Pons (tissue), 1 donor: Measurements from ENCODE around the gene DDX3X.
"Not testable (repeated sequence)": the region's sequence is repeated elsewhere in the genome, so short reads cannot be mapped to it uniquely, and the experiment has no call there.

Source experiments
- DNase-seq: peaks from one replicate; pipeline ENCODE4 v3.0.0-alpha.2; 2016; ENCODE audit warnings: low spot score

The DDX3X gene

GRCh38 chrX:41333744-41334362 lies at the start of gene DDX3X:
TSS of gene DDX3X (plus strand) at chrX:41334162. CDS start at chrX:41334253, 91 bp downstream.
- peak; percentile 79 for DNase-seq

- not testable (repeated sequence) for DNase-seq
Measured at GRCh38 chrX:41285928-41286327, 48.0 kb upstream of the DDX3X start.

- DNase-seq: no peak
Measured at GRCh38 chrX:41288641-41289040, 45.3 kb upstream of the DDX3X start.

GRCh38 chrX:41289095-41289494 lies 44.9 kb upstream of the DDX3X start:
- DNase-seq: no peak

- DNase-seq: no peak
Measured at GRCh38 chrX:41291309-41291708, 42.7 kb upstream of the DDX3X start.

GRCh38 chrX:41293269-41293668 lies 40.7 kb upstream of the DDX3X start:
- no peak for DNase-seq

GRCh38 chrX:41300758-41301437 lies 33.1 kb upstream of the DDX3X start:
- DNase-seq: no peak

GRCh38 chrX:41301438-41301824 lies 32.5 kb upstream of the DDX3X start:
- no peak for DNase-seq

- no peak for DNase-seq
Measured at GRCh38 chrX:41302370-41302769, 31.6 kb upstream of the DDX3X start.

- DNase-seq: peak; percentile 39
Measured at GRCh38 chrX:41303013-41303412, 30.9 kb upstream of the DDX3X start.

GRCh38 chrX:41304178-41304577 lies 29.8 kb upstream of the DDX3X start:
- DNase-seq: no peak

- no peak for DNase-seq
Measured at GRCh38 chrX:41308884-41309647, 24.9 kb upstream of the DDX3X start.

- DNase-seq: no peak
Measured at GRCh38 chrX:41312786-41313185, 21.2 kb upstream of the DDX3X start.

- no peak for DNase-seq
Measured at GRCh38 chrX:41313419-41313818, 20.5 kb upstream of the DDX3X start.

GRCh38 chrX:41314204-41314603 lies 19.8 kb upstream of the DDX3X start:
- DNase-seq: no peak

- DNase-seq: no peak
Measured at GRCh38 chrX:41314881-41315280, 19.1 kb upstream of the DDX3X start.

GRCh38 chrX:41316266-41316665 lies 17.7 kb upstream of the DDX3X start:
- DNase-seq: not testable (repeated sequence)

GRCh38 chrX:41317477-41318208 lies 16.3 kb upstream of the DDX3X start:
- no peak for DNase-seq

- DNase-seq: no peak
Measured at GRCh38 chrX:41320393-41320792, 13.6 kb upstream of the DDX3X start.

- no peak for DNase-seq
Measured at GRCh38 chrX:41322821-41323603, 10.9 kb upstream of the DDX3X start.

- DNase-seq: no peak
Measured at GRCh38 chrX:41326431-41326830, 7.5 kb upstream of the DDX3X start.

GRCh38 chrX:41327341-41327740 lies 6.6 kb upstream of the DDX3X start:
- no peak for DNase-seq
